Stimulated activated CD8-positive, alpha-beta memory T cell treated with anti-CD3 and anti-CD28 coated beads, Interleukin-15, amount 100 ng/mL, for 48 hours (primary cell): ENCODE data around the gene SMCO3.
"Not testable (repeated sequence)": the region's sequence is repeated elsewhere in the genome, so short reads cannot be mapped to it uniquely, and the experiment has no call there.

ENCODE experiments used
- DNase-seq, 2 donors: peaks; one replicate each; pipeline ENCODE4 v3.0.0-alpha.2; 2020; ENCODE audit warnings: low read depth in 2 of 2

Gene SMCO3

GRCh38 chr12:14774906-14775635, 38.9 kb downstream of the SMCO3 start:
- DNase-seq = no peak

- DNase-seq = peak; percentile 76 to 83
Measured at GRCh38 chr12:14774074-14774905, 39.7 kb downstream of the SMCO3 start.

- no peak for DNase-seq
Measured at GRCh38 chr12:14773685-14774073, 40.3 kb downstream of the SMCO3 start.

GRCh38 chr12:14772946-14773345, 41.0 kb downstream of the SMCO3 start:
- no peak for DNase-seq

DNA sequence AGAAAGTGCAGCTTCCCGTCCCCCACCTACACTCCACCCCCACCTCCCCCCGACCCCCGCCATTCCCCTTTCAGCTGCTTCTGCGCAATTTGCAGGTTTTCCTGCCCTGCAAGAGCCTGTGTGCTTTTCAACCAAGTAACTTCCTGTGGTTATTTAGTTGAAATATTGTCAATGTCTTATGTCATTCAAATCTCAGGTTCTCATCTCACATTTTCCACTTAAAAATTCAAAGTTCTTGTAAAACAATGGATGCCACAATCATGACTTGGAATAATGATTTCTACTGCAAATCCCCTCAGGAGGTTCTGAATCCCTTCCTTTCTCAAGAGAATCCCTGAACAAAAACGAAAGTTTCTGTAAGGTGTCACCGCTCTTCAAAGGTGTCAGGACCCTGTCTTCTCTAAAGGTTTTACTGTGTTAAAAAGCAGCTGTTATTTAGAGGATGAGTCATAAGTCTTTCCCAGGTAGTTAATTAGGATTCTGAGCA, 42.3 kb downstream of the SMCO3 start:
- DNase-seq = no peak

GRCh38 chr12:14770496-14771461, 43.2 kb downstream of the SMCO3 start:
- DNase-seq = peak; percentile 85 to 91

DNA sequence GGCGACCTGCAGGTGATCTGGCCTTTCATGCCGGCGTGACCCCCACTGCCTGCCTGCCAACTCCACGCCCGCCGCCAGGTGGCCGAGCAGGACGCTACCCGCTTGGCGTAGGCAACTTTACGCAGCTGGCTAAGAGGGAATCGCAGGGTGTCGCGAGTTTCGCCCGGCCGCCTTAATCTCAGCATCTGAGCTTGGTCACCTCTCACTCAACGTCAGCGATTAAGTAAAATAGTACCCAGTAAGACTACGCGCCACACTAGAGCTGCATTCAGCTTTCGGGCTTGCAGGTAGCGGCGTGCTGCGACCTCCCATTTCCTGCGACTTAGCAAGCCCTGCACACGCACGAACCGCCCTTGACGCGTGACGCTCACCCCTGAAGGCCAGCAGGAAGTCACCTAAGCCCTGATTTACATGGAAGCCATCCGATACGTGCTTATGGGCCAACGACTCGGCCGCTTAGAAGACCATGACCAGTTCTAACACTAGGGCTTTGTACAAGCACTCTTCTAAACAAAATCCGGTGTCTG, 44.0 kb downstream of the SMCO3 start:
- DNase-seq = peak; percentile 79 to 85

GRCh38 chr12:14769466-14769968, 44.5 kb downstream of the SMCO3 start:
- DNase-seq = no peak

DNA sequence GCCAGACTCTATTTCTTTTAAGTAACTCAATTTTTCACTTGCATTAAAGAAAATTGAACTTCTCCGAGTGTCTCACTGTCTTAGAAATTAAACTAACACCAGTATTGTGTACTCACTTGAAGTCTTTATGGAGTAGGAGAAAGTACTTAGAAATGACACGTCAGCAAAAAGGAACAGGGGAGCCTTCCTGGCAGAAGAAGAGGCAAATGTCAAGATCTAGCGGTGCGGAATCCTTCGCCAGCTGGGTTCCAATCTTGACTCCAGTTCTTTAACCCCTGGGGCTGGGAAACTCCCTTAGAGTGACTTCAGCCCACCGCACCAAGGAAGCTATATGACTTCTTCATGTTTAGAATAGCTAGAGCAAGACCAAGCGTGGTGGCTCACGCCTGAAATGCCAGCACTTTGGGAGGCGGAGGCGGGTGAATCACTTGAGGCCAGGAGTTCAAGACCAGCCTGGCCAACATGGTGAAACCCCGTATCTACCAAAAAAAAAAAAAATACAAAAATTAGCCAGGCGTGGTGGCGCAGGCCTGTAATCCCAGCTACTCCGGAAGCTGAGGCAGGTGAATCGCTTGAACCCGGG, 45.1 kb downstream of the SMCO3 start:
- DNase-seq = peak; percentile 28 to 36

DNA sequence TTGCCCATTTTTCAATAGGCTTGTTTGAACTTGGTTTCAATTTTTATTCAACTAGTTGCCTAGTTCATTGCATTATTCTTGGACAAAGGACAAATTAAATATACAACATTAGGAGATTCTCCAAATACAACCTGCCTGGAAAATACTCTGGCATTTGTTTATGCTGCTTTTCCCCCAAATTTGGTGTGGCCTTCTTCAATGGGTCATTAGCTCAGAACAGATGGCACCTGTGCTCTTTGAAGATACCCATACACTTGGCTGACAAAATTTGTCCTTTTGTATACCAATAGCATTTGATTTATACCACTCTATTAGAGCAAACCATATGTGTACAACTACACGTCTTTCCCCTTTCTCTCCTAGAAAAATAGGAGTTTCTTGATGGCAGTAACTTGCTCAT, 46.4 kb downstream of the SMCO3 start:
- DNase-seq = no peak

DNA sequence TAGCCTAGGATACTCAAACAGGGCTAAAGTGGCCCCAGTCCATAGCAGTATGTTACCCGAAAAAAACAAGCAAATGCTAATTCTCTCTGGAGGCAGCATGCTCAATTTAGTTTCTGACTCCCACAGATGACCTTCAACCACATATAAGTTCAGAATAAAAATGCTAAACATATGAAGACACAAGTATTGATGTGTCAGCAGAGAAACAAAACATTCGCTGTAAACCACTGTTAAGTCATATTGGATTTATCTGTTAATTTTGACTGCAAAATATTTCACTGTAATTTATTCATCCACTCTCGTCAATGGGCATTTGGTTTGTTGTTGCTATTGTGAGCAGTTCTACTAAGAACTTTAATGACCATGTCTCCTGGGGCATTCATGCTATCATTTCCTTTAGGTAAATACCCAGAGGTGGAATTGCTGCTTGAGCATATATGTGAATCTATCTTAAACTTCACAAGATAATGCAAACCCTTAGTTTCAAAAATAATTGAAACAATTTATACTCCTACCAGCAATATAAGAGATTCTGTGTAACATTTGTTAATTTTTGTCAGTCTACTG, 47.2 kb downstream of the SMCO3 start:
- no peak for DNase-seq

GRCh38 chr12:14766020-14766419, 48.0 kb downstream of the SMCO3 start:
- not testable (repeated sequence) for DNase-seq

- no peak for DNase-seq
Measured at GRCh38 chr12:14765398-14765797, 48.6 kb downstream of the SMCO3 start.

GRCh38 chr12:14759711-14760280, 54.2 kb downstream of the SMCO3 start:
- DNase-seq = not testable (repeated sequence)

GRCh38 chr12:14756334-14757143, 57.4 kb downstream of the SMCO3 start:
- no peak for DNase-seq
